NT2/D1 (cell line): ENCODE measurements around the gene CYFIP2.

Experiments
- SUZ12 ChIP-seq: IDR thresholded peaks from 2 replicates; pipeline ENCODE4 v1.6.1; 2011; ENCODE audit not compliant: insufficient read length, insufficient read depth; ENCODE audit errors: extremely low read depth
- ZNF274 ChIP-seq: IDR thresholded peaks from 2 replicates; pipeline ENCODE4 v1.6.1; 2011; ENCODE audit warnings: mild to moderate bottlenecking, low read depth, low read length

GRCh38 chr5:157398305-157398704, 132.4 kb downstream of the CYFIP2 start:
- TF ChIP-seq SUZ12 (no peak), ZNF274 (no peak)
